GM12872 (cell line): ENCODE results near the gene FRAT2.

ENCODE experiments used
- CTCF ChIP-seq: IDR thresholded peaks from 3 replicates; pipeline ENCODE4 v1.5.1; 2011; ENCODE audit warnings: low read depth, mild to moderate bottlenecking, low read length, moderate library complexity; ENCODE audit not compliant: insufficient read depth

FRAT2 gene

GRCh38 chr10:97355571-97355975 lies 21.0 kb upstream of the FRAT2 start:
- TF ChIP-seq CTCF: 0 out of 3 replicates have a peak, but pooled peaks have one; percentile 25

DNA sequence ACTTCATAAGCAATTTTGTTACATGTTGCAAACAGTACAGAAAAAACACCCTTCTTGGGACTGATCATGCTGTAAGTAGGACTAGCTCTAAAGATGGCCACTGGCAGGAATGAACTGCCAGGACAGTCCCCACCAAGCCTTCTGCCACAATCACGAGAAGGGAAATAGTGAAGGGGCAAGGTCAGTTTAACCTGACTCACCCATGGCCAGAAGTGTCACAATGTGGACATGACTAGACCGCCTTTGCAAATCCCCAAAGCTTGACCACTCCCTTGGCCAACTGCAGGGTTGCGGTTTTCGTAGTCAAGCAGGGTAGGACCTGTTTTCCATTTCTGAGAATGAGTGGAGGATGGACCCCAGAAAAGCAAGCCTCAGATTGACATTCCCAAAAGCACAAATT lies 19.4 kb upstream of the FRAT2 start:
- no peak for TF ChIP-seq CTCF

DNA sequence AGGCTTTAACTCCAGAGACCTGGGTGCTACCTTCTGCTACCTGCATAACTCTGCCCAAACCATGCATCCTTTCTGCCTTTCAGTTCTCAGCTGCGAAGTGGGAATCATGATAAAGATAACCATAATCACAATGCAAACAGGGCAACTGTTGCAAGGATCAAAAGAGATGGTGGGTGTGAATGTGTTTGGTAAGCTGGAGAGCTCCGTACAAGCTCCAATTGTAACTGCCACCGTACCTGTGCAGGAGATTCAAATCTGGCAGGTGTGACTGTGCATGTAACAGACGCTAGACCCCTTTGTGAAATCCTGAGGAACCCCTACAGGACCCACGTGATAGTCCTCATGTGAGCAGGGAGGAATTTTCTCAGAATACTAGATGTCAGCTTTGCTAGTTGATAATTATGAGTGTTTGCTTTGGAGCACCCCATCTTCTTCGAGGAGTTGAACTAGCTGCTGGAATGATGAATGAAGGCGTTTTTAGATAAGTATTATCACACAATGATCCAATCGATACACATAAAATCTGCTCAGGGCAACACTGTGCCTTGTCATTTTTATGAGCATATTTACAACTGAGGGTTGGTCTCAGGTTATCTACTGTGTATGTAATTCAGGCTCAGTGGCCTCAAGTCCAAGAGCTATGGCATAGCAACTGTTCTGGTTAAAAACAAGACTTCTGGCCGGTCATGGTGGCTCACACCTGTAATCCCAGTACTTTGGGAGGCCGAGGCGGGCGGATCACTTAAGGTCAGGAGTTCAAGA lies 15.4 kb upstream of the FRAT2 start:
- no peak for TF ChIP-seq CTCF

DNA sequence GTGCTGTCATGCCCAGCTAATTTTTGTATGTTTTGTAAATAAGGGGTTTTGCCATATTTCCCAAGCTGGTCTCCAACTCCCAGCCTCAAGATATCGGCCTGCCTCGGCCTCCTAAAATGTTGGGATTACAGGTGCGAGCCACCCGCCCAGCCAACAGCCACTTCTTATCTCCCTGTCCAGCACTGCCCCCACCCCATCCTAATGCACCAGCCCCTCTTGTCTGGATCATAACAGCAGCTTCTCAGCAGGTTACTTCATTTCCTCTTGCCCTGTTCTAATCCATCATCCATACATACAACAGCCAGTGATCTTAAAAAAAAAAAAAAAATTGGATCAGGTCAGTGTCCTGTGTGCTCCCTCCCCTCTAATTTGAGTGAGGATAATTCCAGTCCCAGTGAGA lies 12.8 kb upstream of the FRAT2 start:
- no peak for TF ChIP-seq CTCF

- no peak for TF ChIP-seq CTCF
Observed at GRCh38 chr10:97341416-97341815, 6.9 kb upstream of the FRAT2 start.

DNA sequence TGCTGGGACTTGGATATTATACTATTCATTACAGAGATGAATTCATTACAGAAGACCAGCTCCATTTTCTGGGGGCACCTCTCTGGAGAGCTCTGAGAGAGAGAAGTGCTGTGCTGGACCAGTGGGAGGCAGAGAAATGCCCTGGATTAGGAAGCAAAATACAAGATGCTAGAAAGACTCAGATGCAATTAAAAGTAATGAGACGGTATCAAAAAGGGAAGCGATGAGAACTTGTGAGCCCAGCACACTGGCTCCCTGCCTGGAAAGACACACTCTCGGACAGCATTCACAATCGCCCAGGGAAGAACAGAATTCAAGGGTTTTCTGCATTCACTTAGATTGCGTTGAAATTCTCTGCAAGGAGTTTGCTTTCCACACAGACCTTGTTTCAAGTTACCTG lies 3.5 kb upstream of the FRAT2 start:
- no peak for TF ChIP-seq CTCF

DNA sequence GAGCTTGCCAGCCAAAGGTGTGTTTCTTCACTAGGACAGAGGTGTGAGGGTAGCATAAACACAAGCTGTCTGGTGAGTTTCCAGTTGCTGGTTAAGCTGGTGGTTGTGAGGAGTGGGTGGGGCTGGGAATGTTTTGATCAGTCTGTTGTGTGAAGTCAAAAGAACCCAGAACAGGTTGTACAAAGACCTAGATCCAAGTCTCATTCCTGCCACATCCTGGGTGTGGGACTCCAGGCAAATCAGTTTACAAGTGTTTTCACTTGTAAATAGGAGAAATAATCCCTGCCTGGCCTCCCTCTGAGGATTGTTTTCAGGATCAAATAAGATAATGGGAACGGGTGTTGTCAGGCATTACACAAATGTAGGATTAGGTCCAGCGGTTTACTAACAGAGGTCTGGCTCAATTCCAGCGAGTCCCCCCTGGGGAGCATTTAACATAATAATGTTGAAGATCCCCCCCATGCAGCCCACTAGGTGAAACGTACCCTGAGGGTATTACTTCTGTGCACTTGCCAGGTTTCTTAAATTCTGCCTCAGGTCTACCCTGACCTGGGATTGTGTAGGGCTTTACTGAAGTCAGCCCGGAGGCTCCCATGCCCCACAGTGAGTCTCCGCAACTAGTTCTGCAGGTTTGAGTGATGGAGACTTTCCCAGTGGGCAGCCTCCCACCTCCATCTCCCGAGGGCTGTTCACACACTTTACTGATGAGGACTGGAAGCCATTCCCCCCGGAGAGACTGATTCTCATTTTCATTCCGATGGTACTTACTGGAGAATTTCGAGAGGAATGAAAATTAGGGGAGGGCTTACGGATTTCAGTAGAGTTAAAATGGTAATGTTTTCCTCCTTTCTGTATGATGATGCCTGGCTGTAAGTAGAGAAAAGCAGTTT lies 2.7 kb upstream of the FRAT2 start:
- TF ChIP-seq CTCF: no peak
